ENCODE results near the gene GULP1.

GULP1 gene

GRCh38 chr2:188609321-188610049 lies 317.8 kb downstream of the GULP1 start:
- peak; percentile 41 for DNase-seq (ENCODE audit: low read depth)
- no peak overlapping the region for H3K4me3 ChIP-seq (ENCODE audit: low read depth, low read length)

DNA sequence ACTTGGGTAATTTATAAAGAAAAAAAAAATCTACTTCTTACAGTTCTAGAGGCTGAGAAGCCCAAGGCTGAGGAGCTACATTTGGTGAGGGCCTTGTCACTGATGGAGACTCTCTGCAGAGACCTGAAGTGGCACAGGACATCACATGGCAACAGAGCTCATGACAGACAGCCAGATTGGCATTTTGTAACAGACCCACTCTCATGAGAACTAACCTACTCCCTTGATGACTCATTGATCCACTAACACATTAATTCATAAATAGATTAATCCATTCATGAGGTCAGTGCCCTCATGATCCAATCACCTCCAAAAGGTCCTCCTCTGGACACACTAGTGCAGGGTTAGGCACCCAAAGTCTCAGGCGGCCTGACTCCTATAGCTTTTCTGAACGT lies 318.4 kb downstream of the GULP1 start:
- DNase-seq (ENCODE audit: low read depth), result no peak
- no peak overlapping the region for H3K4me3 ChIP-seq (ENCODE audit: low read depth, low read length)

- no peak for DNase-seq (ENCODE audit: low read depth)
- H3K4me3 ChIP-seq (ENCODE audit: low read depth, low read length), result no peak overlapping the region
Measured at GRCh38 chr2:188610827-188611226, 319.2 kb downstream of the GULP1 start.

DNA sequence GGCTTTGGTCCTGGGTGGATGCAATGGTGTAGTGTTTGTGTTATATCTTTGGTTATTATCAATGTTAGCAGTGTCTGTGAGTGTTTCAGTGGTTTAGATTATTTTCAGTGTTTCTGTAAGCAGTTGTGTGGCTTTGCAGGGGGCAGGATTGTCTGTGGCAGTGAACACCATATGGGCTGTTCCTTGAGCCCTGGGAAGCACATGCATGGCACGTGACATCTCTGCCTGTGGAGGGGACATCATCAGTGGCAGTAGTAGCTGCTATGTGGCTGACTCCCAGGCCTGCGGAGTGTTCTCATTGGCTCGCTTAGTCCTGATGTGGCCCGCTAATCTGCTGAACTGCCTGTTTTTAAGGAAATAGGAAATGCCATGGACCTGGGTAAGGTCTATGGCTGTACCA lies 327.5 kb downstream of the GULP1 start:
- DNase-seq (ENCODE audit: low read depth), result no peak
- no peak overlapping the region for H3K4me3 ChIP-seq (ENCODE audit: low read depth, low read length)

GRCh38 chr2:188620916-188621315 lies 329.2 kb downstream of the GULP1 start:
- H3K4me3 ChIP-seq (ENCODE audit: low read depth, low read length), result no peak overlapping the region
- DNase-seq (ENCODE audit: low read depth), result no peak

DNA sequence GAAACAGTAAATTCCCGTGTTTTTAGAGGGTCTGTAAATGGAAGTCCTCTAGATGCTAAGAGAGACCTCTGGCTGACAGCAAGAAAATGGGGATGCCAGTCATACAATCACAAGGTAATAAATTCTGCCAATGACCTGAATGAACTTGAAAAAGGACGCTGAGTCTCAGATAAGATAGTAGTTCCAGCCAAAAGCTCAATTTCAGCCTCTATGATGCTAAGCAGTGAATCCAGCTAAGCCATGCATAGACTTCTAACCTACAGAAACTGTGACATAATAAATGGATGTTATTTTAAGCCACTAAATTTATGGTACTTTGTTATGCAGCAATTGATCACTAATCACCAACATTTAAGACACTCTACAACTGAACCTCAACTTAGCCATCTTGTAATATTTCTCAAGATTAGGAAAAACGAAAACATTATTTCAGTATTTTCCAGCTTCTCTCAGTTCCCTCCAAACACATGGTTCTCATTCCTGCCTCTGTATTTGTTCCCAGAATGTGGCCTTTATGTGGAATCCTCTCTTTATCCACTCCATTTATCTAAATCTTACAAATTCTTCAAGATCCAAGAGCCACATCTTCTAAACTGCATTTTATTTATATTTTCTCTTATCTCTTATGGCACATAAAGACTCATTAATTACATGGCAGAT lies 331.1 kb downstream of the GULP1 start:
- no peak for DNase-seq (ENCODE audit: low read depth)

GRCh38 chr2:188623995-188624643 lies 332.4 kb downstream of the GULP1 start:
- peak; percentile 49 for DNase-seq (ENCODE audit: low read depth)
- H3K4me3 ChIP-seq (ENCODE audit: low read depth, low read length), result no peak overlapping the region

More for the DNA sequence above, 331.1 kb downstream of the GULP1 start:
- no peak overlapping the region for H3K4me3 ChIP-seq (ENCODE audit: low read depth, low read length)

GRCh38 chr2:188627471-188627870 lies 335.8 kb downstream of the GULP1 start:
- no peak for DNase-seq (ENCODE audit: low read depth)
- no peak overlapping the region for H3K4me3 ChIP-seq (ENCODE audit: low read depth, low read length)

DNA sequence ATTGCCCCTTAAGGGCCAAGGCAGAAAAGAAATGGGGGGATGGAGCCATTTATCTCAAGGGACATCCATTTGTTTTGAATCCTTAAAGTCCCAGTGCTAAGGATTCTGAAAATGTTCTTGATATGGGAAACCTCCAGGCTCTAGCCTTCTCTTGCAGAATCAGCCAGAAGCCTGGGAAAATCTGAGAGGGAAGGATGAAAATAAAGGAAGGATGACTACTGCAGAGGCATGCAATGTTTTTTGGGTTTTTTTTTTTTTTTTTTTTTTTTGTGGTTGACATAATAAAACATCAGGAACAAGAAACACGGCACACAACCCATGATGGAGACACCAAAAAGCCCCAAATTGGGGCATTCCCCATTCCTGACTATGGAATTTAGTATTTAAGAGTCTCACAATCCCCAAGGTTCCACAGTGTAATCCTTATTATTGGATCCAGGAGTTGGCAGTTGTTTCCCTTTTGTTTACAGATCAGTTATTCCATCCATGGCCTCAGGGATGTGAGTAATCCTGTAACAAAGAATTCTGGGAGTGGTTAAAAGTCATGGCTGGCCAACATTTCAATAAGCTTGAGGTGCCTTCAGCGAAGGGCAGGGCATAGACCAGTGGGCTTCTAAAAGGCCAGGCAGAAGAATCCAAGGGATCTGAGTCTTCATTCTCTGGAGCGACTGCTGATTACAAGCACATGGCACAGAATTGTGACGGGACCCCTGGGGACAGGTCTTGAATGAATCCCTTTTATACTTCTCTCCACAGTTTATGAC lies 337.5 kb downstream of the GULP1 start:
- peak; percentile 49 for DNase-seq (ENCODE audit: low read depth)
- H3K4me3 ChIP-seq (ENCODE audit: low read depth, low read length), result no peak overlapping the region

- peak; percentile 93 for DNase-seq (ENCODE audit: low read depth)
- H3K4me3 ChIP-seq (ENCODE audit: low read depth, low read length), result no peak overlapping the region
Measured at GRCh38 chr2:188629753-188630527, 338.3 kb downstream of the GULP1 start.

DNA sequence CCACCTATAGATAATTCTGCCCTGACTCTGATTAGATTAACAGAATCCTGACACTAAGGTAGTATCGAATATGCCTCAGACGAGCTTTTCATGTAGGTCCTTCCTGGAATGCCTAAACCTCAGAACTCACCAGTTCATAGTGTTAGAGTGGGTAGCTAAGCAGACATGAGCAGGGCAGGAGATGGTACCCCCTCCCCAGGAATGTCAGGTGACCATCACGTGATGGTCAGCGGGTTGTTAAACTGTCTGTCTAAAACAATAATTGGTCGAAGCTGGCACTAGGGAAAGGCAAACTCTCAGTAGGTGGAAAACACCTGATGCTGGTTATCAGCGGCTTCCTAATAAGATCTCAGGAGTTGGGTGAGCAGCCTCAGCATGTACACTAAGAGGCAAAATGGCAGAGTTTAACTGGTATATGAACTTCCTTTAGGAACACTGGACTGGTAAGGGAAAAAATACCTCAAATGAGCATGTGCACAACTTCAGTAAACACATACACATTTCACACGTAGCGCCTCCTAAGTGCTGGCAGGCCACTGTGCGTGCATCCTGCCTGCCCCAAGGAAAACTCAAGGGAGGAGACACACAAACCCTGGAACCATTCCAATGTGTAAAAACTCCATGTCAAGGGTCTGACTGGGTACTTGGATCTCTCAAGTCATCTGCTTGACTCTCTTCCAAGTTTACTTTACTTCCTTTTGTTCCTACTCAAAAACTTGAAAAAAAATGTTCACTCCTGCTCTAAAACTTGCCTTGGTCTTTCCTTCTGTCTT lies 339.5 kb downstream of the GULP1 start:
- no peak overlapping the region for H3K4me3 ChIP-seq (ENCODE audit: low read depth, low read length)
- no peak for DNase-seq (ENCODE audit: low read depth)

DNA sequence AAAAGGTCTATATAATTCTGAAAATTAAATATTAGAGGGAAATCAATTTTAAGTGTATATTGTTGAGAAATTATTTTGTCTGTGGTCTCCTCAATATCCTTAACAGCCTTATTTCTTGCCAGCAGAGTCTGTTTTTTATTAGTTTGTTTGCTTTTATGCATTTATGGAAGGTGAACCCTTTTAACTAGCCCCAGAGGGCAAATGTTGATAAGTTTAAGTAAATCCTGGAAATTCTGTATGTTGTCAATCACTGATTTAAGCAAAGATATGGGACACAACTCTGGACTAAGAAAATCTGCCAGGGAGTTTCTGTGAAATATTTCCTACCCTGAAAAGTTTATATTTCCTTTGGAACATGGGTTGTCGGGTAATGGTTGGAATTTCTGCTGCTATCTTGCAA lies 343.0 kb downstream of the GULP1 start:
- no peak for DNase-seq (ENCODE audit: low read depth)
- no peak overlapping the region for H3K4me3 ChIP-seq (ENCODE audit: low read depth, low read length)
